ENCODE results near the gene TMEM255B. TPM values are rescaled to one million over a fixed set of nuclear protein-coding genes. Genes with fewer than 3 reads are reported as not detected.

Gene TMEM255B
- total RNA-seq, 1 donor from 2014 or later: 1.7 TPM

DNA sequence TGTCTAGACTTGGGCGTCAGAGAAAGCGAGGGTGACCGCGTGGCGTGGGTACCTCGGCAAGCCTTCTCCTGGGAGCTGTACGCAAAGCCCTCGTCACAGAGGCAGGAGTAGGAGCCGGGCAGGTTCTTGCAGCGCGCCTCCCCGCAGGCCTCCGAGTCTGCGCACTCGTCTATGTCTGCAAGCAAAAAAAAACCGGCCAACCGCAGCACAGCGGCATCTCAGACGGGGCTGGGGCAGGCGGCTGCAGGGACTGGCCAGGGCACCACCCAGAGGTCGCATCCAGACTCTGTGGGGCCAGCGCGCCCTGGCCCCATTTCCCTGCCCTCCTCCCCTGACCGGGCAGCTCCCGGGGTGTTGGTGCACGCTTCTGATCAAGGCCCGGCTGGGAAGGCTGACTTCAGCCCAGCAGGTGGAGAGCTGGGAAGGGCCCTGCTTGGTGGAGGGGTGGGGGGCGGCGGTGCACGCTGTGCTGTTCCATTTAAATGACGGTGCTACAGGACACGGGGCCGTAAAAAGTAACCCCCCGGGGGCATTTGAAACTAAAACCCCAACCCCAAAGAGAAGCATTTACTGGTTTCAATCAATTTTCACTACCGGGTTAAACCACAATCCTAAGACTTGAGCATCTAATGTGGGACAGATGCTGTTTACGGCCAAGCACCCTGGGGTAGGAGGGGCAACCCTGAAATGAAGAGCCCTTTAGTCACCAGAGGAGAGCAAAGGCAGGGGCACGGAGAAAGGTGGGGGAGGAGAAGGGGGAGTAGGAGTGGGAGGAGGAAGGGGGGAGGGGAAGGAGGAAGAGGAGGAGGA lies 76.6 kb downstream of the TMEM255B start:
- Mint-ChIP-seq H3K4me3 (no peak overlapping the region), H3K27me3 (ENCODE audit: low read depth) (no peaks in the 10 kb centered on the region), H3K27ac (peak overlapping the region; percentile 82), H3K36me3 (peaks cover 6% of the 10 kb centered on the region), H3K9me3 (no peaks in the 10 kb centered on the region), H3K4me1 (peaks cover 18% of the 10 kb centered on the region)
- no peak for DNase-seq (ENCODE audit: low spot score in 2 of 2, unreplicated experiment in 2 of 2)
- TF ChIP-seq, protein P1, sequence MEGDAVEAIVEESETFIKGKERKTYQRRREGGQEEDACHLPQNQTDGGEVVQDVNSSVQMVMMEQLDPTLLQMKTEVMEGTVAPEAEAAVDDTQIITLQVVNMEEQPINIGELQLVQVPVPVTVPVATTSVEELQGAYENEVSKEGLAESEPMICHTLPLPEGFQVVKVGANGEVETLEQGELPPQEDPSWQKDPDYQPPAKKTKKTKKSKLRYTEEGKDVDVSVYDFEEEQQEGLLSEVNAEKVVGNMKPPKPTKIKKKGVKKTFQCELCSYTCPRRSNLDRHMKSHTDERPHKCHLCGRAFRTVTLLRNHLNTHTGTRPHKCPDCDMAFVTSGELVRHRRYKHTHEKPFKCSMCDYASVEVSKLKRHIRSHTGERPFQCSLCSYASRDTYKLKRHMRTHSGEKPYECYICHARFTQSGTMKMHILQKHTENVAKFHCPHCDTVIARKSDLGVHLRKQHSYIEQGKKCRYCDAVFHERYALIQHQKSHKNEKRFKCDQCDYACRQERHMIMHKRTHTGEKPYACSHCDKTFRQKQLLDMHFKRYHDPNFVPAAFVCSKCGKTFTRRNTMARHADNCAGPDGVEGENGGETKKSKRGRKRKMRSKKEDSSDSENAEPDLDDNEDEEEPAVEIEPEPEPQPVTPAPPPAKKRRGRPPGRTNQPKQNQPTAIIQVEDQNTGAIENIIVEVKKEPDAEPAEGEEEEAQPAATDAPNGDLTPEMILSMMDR (IDR thresholded peaks at IDR 0.05; ENCODE audit: unreplicated experiment): no peak

DNA sequence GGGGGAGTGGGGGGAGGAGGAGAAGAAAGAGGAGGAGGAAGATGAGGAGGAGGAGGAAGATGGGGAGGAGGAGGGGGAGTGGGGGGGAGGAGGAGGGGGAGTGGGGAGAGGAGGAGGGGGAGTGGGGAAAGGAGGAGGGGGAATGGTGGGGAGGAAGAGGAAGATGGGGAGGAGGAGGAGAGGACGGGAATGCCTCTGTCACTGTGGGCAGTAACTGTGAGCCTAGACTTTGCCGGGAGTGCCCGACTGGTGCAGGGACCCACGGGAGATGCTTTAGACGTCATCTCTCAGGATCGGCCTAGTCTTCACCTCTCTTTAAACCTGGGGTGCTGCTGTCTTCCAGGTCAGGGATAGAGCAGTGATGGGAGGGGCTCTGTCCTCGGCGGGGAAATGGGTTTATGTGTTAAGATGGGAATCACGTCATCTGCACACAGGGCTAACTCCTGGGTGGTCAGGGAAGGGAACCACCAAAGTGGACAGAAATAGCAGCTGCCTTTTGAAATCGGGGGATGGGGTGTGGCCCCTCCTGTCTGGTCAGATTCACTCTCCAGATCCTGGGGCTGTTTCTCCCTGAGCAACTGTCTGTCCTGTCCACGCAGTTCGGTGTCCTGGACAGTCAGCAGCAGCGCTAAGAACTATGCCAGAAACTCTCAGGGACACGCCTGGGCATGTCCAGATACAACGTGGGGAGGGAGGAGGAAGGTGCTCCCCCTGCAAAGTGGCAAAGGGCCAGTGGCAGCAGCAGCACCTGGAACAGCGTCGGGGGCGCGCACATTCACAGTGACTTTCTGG lies 77.9 kb downstream of the TMEM255B start:
- no peaks in the 10 kb centered on the region for H3K27me3 Mint-ChIP-seq (ENCODE audit: low read depth)
- H3K9me3 Mint-ChIP-seq: no peaks in the 10 kb centered on the region
- peaks cover 18% of the 10 kb centered on the region for H3K4me1 Mint-ChIP-seq
- peaks cover 6% of the 10 kb centered on the region for H3K36me3 Mint-ChIP-seq
- peak overlapping the region; percentile 7 for H3K4me3 Mint-ChIP-seq
- TF ChIP-seq, protein P1 (IDR thresholded peaks at IDR 0.05; ENCODE audit: unreplicated experiment): no peak
- DNase-seq (ENCODE audit: low spot score in 2 of 2, unreplicated experiment in 2 of 2): no peak
- H3K27ac Mint-ChIP-seq: peak overlapping the region; percentile 97

DNA sequence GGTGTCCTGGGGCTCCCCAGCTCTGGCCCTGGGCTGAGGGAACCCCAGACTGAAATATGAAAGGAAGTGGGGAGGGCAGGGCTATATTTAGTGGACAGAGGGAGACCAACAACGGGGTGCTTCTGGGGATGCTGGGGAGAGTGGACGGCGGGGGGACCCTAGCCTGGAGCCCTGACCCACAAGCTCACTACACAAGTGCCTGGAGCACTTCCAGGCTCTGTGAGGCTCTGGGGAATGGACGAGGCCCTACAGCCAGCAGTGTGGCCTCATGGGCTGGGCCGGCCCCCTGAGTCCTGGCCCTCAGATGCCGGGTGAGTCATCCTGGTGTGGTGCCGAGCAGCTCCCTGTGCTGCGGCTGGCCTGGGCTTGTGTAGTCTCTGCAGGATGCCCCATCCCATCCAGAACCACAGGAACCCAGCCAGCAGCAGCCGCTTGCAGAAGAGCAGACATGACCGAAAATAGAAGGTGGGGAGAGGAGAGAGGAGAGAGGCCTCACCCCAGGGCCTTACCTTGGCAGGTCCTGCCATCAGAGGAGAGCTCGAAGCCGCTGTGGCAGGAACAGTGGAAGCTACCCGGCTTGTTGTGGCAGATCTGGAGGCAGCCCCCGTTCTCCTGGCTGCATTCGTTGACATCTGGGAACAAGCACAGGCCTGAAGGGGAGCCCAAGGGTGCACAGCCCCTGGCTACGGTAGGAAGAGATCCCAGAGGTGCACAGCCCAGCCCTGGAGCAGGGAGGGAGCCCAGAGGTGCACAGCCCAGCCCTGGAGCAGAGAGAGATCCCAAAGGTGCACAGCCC lies 78.7 kb downstream of the TMEM255B start:
- Mint-ChIP-seq H3K27ac (peak overlapping the region; percentile 97), H3K4me3 (peak overlapping the region; percentile 57), H3K36me3 (peaks cover 6% of the 10 kb centered on the region), H3K4me1 (peaks cover 18% of the 10 kb centered on the region), H3K9me3 (no peaks in the 10 kb centered on the region), H3K27me3 (ENCODE audit: low read depth) (no peaks in the 10 kb centered on the region)
- TF ChIP-seq, protein P1 (IDR thresholded peaks at IDR 0.05; ENCODE audit: unreplicated experiment): no peak
- DNase-seq (ENCODE audit: low spot score in 2 of 2, unreplicated experiment in 2 of 2): peak in 1 of 2 experiments; percentile 59

DNA sequence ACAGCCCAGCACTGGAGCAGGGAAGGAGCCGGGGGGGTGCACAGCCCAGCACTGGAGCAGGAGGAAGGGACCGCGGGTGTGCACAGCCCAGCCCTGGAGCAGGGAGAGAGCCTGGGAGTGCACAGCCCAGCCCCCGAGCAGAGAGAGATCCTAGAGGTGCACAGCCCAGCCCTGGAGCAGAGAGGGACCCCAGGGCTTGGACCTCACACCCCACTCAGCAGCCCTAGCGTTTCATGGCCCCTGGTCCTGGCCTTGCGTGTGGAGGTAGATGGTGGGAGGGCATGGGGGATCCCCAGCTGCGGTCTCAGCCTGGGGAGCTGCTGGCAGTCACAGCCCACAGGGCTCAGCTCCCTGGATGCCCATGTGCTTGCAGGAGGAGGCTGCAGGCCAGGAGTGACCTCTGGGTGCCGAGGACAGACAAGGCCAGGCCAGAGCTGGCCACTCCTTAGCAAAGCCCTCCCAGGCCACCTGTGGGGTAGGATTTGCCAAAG lies 79.7 kb downstream of the TMEM255B start:
- H3K4me3 Mint-ChIP-seq: no peak overlapping the region
- no peaks in the 10 kb centered on the region for H3K27me3 Mint-ChIP-seq (ENCODE audit: low read depth)
- no peaks in the 10 kb centered on the region for H3K9me3 Mint-ChIP-seq
- peaks cover 18% of the 10 kb centered on the region for H3K4me1 Mint-ChIP-seq
- no peak for DNase-seq (ENCODE audit: low spot score in 2 of 2, unreplicated experiment in 2 of 2)
- peaks cover 3% of the 10 kb centered on the region for H3K36me3 Mint-ChIP-seq
- TF ChIP-seq, protein P1 (IDR thresholded peaks at IDR 0.05; ENCODE audit: unreplicated experiment): no peak
- H3K27ac Mint-ChIP-seq: no peak overlapping the region

DNA sequence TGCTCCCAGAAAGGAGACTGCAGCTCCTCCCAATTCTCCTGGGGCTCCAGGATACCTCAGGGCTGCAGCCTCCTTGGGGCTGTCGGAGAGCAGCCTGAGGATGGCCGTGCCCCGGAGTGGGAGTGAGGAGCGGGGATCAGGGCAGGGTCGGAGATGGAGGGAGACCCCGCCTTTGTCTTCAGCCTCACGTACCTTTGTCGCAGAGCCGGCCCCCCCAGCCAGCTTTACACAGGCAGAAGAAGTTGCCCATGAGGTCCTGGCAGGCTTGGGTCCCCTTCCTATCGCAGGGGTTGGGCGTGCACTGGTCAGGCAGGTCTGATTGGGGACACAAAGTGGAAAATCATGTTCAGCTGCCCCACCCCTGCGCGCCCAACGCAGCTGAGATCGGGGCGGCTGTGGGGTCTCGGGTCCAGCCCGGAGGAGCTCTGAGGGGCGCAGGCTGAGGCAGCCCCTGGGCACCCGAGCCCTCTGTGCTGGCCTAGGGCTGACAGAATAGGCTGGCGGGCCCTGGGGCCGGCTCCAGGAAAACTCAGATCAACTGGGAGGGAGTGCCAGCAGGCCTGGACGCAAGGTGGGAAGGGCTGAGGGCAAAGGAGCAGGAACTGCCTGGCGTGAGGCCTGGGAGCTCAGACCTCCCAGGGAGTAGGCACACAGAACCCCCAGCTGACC lies 80.6 kb downstream of the TMEM255B start:
- H3K4me3 Mint-ChIP-seq: no peak overlapping the region
- no peak overlapping the region for H3K27ac Mint-ChIP-seq
- DNase-seq (ENCODE audit: low spot score in 2 of 2, unreplicated experiment in 2 of 2): no peak
- TF ChIP-seq, protein P1 (IDR thresholded peaks at IDR 0.05; ENCODE audit: unreplicated experiment): no peak
- H3K4me1 Mint-ChIP-seq: peaks cover 23% of the 10 kb centered on the region
- H3K36me3 Mint-ChIP-seq: no peaks in the 10 kb centered on the region
- H3K9me3 Mint-ChIP-seq: no peaks in the 10 kb centered on the region
- H3K27me3 Mint-ChIP-seq (ENCODE audit: low read depth): no peaks in the 10 kb centered on the region

Data from mesothelial cell of epicardium (in vitro differentiated cells).